ENCODE results near the gene FOXR1. TPM values are rescaled to one million over a fixed set of nuclear protein-coding genes. Genes with fewer than 3 reads are reported as not detected.

FOXR1 gene
- total RNA-seq, 1 experiment from 2014 or later: not detected

- H3K4me1 ChIP-seq (ENCODE audit: insufficient read depth, low read length, poor library complexity, severe bottlenecking): peaks cover 18% of the 10 kb centered on the region
- TF ChIP-seq, protein P1, sequence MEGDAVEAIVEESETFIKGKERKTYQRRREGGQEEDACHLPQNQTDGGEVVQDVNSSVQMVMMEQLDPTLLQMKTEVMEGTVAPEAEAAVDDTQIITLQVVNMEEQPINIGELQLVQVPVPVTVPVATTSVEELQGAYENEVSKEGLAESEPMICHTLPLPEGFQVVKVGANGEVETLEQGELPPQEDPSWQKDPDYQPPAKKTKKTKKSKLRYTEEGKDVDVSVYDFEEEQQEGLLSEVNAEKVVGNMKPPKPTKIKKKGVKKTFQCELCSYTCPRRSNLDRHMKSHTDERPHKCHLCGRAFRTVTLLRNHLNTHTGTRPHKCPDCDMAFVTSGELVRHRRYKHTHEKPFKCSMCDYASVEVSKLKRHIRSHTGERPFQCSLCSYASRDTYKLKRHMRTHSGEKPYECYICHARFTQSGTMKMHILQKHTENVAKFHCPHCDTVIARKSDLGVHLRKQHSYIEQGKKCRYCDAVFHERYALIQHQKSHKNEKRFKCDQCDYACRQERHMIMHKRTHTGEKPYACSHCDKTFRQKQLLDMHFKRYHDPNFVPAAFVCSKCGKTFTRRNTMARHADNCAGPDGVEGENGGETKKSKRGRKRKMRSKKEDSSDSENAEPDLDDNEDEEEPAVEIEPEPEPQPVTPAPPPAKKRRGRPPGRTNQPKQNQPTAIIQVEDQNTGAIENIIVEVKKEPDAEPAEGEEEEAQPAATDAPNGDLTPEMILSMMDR (conservative IDR thresholded peaks at IDR 0.05; ENCODE audit: low read depth, low read length): no peak
- no peak for TF ChIP-seq EZH2 (IDR thresholded peaks at IDR 0.05; ENCODE audit: borderline replicate concordance, low read depth, low read length, poor library complexity, severe bottlenecking)
- intact Hi-C loops (cut with micrococcal nuclease; ENCODE audit: unreplicated experiment): loop anchor here (5.0 kb wide), 1 partner anchor 84 kb away; the partner anchor contains the start of gene DPAGT1
- H3K9me3 ChIP-seq (ENCODE audit: low read depth, low read length, poor library complexity, severe bottlenecking): no peaks in the 10 kb centered on the region
- H3K27ac ChIP-seq (ENCODE audit: low read depth, low read length, poor library complexity, severe bottlenecking): peak within 1 kb of the TSS; percentile 95
- H3K36me3 ChIP-seq (ENCODE audit: insufficient read depth, low read length, poor library complexity, severe bottlenecking): peaks cover 64% of the 10 kb centered on the region
- ChIA-PET CTCF (interaction anchor here (0.5 to 0.6 kb wide), 2 partner anchors 190 to 406 kb away, joined by 3 to 13 read pairs; no protein-coding TSS in a partner anchor), POLR2A (ENCODE audit: low non-redundant PET) (interaction anchor here (0.6 kb wide), 3 partner anchors 20 to 105 kb away, joined by 3 to 4 read pairs (median 3); no protein-coding TSS in a partner anchor)
- no TSS peak for BruUV-seq (replicated peaks)
- no peaks in the 10 kb centered on the region for H3K27me3 ChIP-seq (replicated peaks; ENCODE audit: insufficient read depth, low read depth, low read length, poor library complexity)
- DNase-seq (ENCODE audit: low spot score): peak; percentile 99
- H3K4me3 ChIP-seq (ENCODE audit: low read depth, low read length, poor library complexity, severe bottlenecking): peak within 1 kb of the TSS; percentile 77
These were observed 46.7 kb downstream of the FOXR1 start, which contains the start of the genes RPS25 and TRAPPC4 for GRCh38 chr11:119018074-119018938. Gene RPS25, minus strand, starts transcription at chr11:119018343. Its CDS starts 59 bp downstream, at chr11:119018284. Gene TRAPPC4, plus strand, starts transcription at chr11:119018766. Its CDS starts 30 bp downstream, at chr11:119018796.

DNA sequence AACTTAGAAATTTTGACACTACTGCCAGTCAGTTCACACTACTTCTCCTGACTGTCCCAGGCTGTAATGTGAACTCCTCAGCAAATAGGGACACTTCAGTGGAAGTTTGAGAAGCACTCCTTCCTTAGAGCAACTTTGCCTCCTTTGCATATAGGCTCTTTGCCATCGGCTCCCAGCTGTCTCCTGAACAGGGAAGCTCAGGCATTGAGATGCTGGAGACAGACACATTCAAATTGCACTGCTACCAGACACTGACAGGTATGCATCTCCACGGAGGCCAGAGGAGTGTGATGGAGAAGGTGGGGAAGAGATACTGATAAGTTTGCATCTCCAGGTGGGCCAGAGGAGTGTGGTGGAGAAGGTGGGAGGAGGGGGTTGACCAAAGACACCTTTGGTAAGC is 48.4 kb downstream of the FOXR1 start:
- H3K4me3 ChIP-seq (ENCODE audit: low read depth, low read length, poor library complexity, severe bottlenecking): peak overlapping the region; percentile 77
- POLR2A ChIA-PET (ENCODE audit: low non-redundant PET): no interaction called here
- peaks cover 18% of the 10 kb centered on the region for H3K4me1 ChIP-seq (ENCODE audit: insufficient read depth, low read length, poor library complexity, severe bottlenecking)
- peaks cover 65% of the 10 kb centered on the region for H3K36me3 ChIP-seq (ENCODE audit: insufficient read depth, low read length, poor library complexity, severe bottlenecking)
- no TSS peak for BruUV-seq (replicated peaks)
- H3K27ac ChIP-seq (ENCODE audit: low read depth, low read length, poor library complexity, severe bottlenecking): no peak overlapping the region
- TF ChIP-seq, protein P1 (conservative IDR thresholded peaks at IDR 0.05; ENCODE audit: low read depth, low read length): no peak
- TF ChIP-seq EZH2 (IDR thresholded peaks at IDR 0.05; ENCODE audit: borderline replicate concordance, low read depth, low read length, poor library complexity, severe bottlenecking): no peak
- no peak for DNase-seq (ENCODE audit: low spot score)
- H3K27me3 ChIP-seq (replicated peaks; ENCODE audit: insufficient read depth, low read depth, low read length, poor library complexity): no peaks in the 10 kb centered on the region
- H3K9me3 ChIP-seq (ENCODE audit: low read depth, low read length, poor library complexity, severe bottlenecking): no peaks in the 10 kb centered on the region
- intact Hi-C loops (cut with micrococcal nuclease; ENCODE audit: unreplicated experiment): loop anchor here (5.0 kb wide), 1 partner anchor 82 kb away; the partner anchor contains the start of gene DPAGT1
- CTCF ChIA-PET: no interaction called here

DNA sequence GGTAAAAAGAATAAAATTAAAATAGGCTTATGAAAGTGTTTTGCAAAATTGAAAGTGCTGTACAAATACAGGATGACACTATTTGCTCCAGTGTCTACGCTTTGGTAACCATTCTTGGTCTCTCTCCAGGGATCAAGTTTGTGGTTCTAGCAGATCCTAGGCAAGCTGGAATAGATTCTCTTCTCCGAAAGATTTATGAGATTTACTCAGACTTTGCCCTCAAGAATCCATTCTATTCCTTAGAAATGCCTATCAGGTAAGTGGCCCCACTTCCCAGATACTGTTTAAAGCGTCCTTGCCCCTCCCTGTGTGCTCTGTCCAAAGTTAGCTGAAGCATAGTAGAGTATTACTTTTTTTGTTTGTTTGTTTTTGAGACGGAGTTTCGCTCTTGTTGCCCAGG is 50.1 kb downstream of the FOXR1 start:
- H3K27me3 ChIP-seq (replicated peaks; ENCODE audit: insufficient read depth, low read depth, low read length, poor library complexity): no peaks in the 10 kb centered on the region
- peak overlapping the region; percentile 51 for H3K27ac ChIP-seq (ENCODE audit: low read depth, low read length, poor library complexity, severe bottlenecking)
- intact Hi-C loops (cut with micrococcal nuclease; ENCODE audit: unreplicated experiment): no loop called here
- ChIA-PET POLR2A (ENCODE audit: low non-redundant PET) (interaction anchor here (0.5 kb wide), 1 partner anchor 95 kb away, joined by 9 read pairs; no protein-coding TSS in a partner anchor), CTCF (no interaction called here)
- no peak for DNase-seq (ENCODE audit: low spot score)
- H3K9me3 ChIP-seq (ENCODE audit: low read depth, low read length, poor library complexity, severe bottlenecking): no peaks in the 10 kb centered on the region
- H3K4me1 ChIP-seq (ENCODE audit: insufficient read depth, low read length, poor library complexity, severe bottlenecking): peaks cover 13% of the 10 kb centered on the region
- H3K36me3 ChIP-seq (ENCODE audit: insufficient read depth, low read length, poor library complexity, severe bottlenecking): peaks cover 60% of the 10 kb centered on the region
- TF ChIP-seq, protein P1 (conservative IDR thresholded peaks at IDR 0.05; ENCODE audit: low read depth, low read length): no peak
- TF ChIP-seq EZH2 (IDR thresholded peaks at IDR 0.05; ENCODE audit: borderline replicate concordance, low read depth, low read length, poor library complexity, severe bottlenecking): no peak
- H3K4me3 ChIP-seq (ENCODE audit: low read depth, low read length, poor library complexity, severe bottlenecking): no peak overlapping the region
- no TSS peak for BruUV-seq (replicated peaks)

Data from A673 (cell line).